Retinal pigment epithelial cell (primary cell): Measurements from ENCODE around the gene TGFB1.

ENCODE experiments used
- DNase-seq: peaks from one replicate; pipeline ENCODE4 v3.0.0-alpha.2; 2010; ENCODE audit warnings: low read depth
- H3K4me3 ChIP-seq: 2 replicates; pipeline ENCODE4 v1.5.1; 2011; ENCODE audit warnings: mild to moderate bottlenecking, low read length, control low read depth, moderate library complexity
- TF ChIP-seq, protein P1 (sequence below): conservative IDR thresholded peaks from 2 replicates; pipeline ENCODE4 v1.5.1; 2011; ENCODE audit warnings: low read depth, low read length, control low read depth, inconsistent platforms

Gene TGFB1

DNA sequence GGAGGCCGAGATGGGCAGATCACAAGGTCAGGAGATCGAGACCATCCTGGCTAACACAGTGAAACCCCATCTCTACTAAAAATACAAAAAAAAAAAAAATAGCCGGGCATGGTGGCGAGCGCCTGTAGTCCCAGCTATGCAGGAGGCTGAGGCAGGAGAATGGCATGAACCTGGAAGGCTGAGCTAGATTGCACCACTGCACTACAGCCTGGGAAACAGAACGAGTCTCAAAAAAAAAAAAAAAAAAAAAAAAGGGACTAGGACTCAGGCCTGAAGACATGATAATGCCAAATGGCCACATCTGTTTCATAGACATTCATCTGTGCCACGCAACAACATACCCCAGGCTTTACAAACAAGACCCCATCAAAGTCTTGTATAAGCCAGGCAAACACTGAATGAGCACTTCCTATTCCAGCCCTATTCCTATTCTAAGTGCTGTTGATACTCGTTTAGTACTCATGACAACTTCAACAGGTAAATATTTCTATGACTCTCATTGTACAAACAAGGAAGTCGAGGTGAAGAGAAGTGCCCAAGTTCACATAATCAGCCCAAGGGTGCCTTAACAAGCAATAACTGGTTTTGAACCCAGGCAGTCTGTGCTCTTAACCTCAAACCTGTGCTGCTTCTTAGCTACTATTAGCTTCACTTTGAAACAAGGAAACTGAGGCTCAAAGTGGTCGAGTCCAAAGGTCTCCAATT is 8.6 kb upstream of the TGFB1 start:
- TF ChIP-seq, protein P1, sequence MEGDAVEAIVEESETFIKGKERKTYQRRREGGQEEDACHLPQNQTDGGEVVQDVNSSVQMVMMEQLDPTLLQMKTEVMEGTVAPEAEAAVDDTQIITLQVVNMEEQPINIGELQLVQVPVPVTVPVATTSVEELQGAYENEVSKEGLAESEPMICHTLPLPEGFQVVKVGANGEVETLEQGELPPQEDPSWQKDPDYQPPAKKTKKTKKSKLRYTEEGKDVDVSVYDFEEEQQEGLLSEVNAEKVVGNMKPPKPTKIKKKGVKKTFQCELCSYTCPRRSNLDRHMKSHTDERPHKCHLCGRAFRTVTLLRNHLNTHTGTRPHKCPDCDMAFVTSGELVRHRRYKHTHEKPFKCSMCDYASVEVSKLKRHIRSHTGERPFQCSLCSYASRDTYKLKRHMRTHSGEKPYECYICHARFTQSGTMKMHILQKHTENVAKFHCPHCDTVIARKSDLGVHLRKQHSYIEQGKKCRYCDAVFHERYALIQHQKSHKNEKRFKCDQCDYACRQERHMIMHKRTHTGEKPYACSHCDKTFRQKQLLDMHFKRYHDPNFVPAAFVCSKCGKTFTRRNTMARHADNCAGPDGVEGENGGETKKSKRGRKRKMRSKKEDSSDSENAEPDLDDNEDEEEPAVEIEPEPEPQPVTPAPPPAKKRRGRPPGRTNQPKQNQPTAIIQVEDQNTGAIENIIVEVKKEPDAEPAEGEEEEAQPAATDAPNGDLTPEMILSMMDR = no peak
- DNase-seq = no peak
- H3K4me3 ChIP-seq = no peak overlapping the region

DNA sequence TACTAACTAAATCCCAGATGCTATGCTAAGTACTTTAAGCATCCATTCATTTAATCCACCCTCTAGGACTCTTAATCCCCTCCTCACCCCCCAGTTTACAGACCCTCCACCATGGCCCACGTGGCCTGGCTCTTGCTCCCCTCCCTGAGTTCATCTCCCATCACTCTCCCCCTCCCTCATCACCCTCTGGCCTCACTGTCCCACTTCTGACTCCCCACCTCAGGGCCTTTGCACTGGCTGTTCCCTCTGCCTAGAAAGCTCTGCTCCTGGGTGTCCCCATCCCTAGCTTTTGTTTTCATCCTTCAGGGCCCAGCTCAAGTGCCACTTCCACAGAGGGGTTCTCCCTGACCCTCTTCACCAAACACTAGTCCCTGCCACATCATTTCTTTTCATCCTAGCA is 6.0 kb upstream of the TGFB1 start:
- TF ChIP-seq, protein P1 = no peak
- no peak overlapping the region for H3K4me3 ChIP-seq
- no peak for DNase-seq

DNA sequence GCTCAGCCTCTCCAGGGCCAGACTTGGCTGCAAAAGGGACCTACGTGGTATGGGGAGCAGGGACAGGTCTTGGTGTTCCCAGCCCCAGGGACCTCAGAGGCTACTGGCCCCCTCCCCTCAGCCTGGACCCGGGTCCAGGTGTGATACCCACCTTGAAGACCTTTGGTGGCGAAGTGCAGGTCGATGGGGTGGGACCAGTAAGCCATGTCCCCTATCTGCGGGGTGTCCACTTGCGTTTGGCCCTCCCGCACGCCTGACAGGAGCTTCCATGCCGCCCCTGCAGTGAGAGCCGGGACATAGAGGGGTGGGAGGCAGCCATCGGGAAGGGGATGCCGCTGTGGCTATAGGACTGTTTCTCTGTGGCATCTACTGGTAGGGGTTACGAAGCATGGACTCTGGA is 4.0 kb upstream of the TGFB1 start:
- TF ChIP-seq, protein P1 = no peak
- no peak for DNase-seq
- H3K4me3 ChIP-seq = no peak overlapping the region

DNA sequence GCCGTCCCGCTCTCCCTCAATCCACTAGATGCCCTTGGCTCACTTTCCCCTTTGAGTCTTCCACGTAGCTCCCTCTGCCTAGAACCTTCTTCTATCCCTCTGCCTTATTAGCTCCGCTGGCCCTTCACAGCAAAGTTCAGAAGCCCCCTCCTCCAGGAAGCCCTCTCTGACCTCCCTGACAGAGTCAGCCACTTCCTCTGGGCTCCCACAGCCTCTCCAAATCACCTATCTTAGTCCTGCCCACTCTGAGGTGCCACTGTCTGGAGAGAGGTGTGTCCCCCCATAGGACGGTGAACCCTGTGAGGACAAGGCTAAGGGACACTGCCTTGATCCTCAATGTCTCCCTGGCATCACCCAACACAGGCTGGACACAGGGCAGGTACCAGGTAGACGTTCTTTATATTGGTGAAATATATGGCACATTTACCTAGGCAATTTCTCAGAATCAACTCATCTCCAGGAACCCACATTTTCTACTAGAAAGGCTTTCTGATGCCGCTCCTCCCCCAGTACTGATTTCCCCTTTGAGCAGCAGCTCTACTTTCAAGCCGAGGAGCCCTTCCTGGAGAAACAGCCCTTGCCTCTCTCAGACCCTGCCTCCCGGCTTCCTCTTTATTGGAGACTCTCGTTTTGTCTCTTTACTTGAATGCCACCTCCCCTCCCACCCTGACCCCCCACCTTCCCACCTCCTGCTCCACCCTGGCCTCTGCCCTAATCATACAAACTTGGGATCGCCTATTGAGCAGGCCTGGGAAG is 3.4 kb upstream of the TGFB1 start:
- TF ChIP-seq, protein P1 = no peak
- H3K4me3 ChIP-seq = no peak overlapping the region
- no peak for DNase-seq

DNA sequence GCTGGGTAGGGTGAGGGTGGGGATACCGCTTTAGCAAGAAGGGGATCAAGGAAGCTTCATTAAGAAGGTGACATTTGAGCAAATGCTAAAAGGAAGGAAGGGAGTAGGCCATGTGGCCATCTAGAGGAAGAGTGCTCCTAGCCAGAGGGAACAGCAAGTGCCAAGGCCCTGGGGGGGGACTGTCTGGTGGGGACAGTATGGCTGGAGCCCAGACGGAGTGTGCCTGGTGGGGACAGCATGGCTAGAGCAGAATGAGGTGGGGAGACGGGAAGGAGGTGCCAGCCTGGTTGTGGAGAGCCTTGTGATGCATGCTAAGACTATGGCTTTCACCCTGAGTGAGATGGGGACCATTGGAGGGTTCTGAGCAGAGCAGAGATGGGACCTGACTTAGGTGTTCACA is 2.1 kb upstream of the TGFB1 start:
- no peak for DNase-seq
- TF ChIP-seq, protein P1 = no peak
- no peak overlapping the region for H3K4me3 ChIP-seq

DNA sequence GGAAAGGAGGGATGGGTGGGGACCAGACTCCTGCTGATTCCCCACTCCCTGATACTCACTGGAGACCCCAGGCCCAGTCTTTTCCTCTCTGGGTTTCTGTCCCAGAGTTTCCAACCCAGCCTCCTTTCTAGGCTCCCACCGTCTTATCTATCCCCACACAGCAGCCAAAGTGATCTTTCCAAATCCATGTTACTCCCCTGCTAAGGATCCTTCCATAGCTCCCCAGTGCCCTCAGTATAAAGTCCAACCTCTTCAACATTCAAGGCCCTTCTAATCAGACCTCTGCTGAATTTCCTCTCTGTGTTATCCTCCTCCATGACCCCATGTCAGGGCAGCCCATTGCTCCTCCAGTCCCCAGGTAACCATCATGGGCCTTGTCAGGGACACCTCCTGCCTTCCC is 1.3 kb upstream of the TGFB1 start:
- DNase-seq = no peak
- TF ChIP-seq, protein P1 = no peak
- H3K4me3 ChIP-seq = no peak overlapping the region
